Ammon's horn (tissue), 1 donor: ENCODE measurements around the gene NLRC3.
A peak's percentile ranks its signal among the peaks of the same experiment; 100 is the strongest.

Experiments used
- DNase-seq: peaks from one replicate; pipeline ENCODE4 v3.0.0-alpha.2; 2016; ENCODE audit warnings: low spot score

NLRC3 gene

GRCh38 chr16:3546986-3547682, 30.1 kb downstream of the NLRC3 start:
- DNase-seq, result peak; percentile 25

- DNase-seq, result no peak
Measured at GRCh38 chr16:3542601-3543373, 34.4 kb downstream of the NLRC3 start.

DNA sequence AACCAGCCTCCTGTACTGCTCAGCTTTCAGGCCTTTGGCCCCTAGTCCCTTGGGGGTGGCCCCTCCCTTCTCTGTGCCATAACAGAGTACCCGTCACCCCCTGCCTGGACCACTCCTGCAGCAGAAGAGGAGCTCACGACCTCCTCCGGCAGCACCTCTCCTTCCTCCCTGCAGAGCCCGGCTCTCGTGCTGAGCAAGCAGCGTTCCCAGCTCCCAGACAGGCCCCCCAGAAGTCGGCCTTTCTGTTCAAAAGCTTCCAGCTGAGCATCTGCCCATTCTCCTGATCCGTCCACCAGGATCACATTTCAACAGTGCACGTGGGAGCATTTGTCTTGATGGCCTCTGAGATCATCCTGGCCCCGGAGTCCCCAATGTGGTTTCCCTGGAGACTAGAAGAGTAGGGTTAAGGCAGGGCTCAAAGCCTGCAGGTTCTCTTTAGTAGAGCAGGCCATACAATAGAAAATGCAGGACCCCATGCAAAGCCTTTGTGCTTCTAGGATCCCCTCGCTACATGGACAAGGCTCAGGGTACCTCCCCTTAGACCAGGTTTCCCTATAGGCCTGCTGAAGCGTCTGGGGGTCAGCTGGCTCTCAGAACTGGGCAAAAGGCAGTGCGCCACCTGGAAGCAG, 35.6 kb downstream of the NLRC3 start:
- DNase-seq, result no peak

DNA sequence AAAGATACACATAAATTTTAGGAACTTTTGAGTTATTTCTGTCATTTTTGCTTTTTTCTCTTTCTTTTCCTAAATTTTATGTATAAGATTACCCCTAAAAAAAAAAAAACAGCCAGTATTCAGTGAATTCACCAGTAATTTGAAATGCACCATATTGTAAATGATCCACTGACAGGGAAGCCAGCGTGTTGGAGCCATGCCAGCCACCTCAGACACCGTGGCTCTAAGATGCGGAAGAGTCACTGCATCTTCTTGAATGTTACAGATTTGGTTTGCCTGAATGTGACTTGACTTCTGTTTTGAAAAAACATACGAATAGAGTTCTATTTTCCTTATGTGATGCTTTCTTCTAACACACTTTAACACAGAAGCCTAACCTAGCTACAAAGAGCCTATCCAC, 39.0 kb downstream of the NLRC3 start:
- no peak for DNase-seq

DNA sequence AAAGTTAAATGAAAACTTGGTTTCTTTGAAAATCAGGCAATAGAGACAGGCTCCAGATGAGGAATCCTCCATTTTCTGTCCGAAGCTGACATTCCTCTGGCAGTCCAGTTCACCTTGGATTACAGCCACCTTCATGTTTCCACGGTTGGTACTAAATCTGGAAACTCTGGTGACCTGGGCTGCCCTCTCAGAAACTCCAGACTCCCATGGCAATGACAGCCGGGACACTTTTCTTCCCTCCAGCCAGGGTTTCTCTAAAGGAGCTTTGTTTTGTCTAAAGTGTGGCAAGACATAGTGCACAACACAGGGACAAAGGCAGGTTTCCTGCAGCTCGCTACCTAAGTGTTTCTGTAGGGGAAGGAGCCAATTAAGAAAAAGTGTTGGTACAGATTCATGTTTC, 40.4 kb downstream of the NLRC3 start:
- peak; percentile 38 for DNase-seq

DNA sequence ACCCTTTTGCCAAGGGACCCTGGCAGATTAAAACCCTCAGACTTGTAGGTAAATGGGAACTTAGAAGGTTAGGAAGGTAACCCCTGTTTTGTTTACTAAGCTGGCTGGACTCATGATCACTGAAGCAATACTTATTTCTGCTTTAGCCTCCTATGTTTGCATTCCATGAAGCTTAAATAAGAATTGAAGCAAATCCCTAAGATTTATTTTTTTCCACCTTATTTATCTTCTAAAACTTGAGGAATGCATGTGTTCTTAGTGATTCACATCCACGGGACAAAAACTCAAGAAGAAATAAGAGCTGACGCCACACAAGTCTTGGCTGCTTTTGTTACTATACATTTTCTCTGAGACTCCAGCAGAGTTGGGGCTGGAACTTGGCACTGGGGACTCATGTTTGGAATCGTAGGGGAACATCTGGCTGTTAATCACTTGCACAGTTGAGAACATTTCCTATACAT, 40.9 kb downstream of the NLRC3 start:
- DNase-seq, result no peak

GRCh38 chr16:3534126-3534525, 43.1 kb downstream of the NLRC3 start:
- no peak for DNase-seq

GRCh38 chr16:3532741-3533140, 44.5 kb downstream of the NLRC3 start:
- DNase-seq, result no peak

DNA sequence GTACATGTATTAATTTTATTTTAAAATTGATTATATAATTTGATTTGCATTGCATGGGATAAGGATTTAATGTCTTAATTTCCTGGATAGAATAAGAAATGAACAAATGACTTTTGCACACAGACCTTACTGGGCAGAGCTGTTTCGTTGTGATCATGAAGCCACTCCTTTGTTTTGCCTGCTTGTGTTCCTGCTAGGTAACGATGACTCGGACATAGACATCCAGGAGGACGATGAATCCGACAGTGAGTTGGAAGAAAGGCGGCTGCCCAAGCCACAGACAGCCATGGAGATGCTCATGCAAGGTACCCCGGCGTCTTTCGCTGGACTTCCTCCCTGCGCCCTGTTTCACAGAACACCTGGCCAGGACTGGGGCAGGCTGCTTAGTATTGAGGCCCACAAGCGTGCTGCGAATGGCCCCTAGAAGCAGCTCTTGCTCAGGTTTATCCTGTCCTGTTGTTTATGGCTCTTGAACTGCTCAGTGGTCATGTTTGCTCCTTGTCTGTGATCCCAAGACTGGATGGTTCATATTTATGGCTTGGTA, 46.8 kb downstream of the NLRC3 start:
- DNase-seq, result no peak

GRCh38 chr16:3529175-3529574, 48.0 kb downstream of the NLRC3 start:
- no peak for DNase-seq

- DNase-seq, result no peak
Measured at GRCh38 chr16:3528406-3528805, 48.8 kb downstream of the NLRC3 start.

DNA sequence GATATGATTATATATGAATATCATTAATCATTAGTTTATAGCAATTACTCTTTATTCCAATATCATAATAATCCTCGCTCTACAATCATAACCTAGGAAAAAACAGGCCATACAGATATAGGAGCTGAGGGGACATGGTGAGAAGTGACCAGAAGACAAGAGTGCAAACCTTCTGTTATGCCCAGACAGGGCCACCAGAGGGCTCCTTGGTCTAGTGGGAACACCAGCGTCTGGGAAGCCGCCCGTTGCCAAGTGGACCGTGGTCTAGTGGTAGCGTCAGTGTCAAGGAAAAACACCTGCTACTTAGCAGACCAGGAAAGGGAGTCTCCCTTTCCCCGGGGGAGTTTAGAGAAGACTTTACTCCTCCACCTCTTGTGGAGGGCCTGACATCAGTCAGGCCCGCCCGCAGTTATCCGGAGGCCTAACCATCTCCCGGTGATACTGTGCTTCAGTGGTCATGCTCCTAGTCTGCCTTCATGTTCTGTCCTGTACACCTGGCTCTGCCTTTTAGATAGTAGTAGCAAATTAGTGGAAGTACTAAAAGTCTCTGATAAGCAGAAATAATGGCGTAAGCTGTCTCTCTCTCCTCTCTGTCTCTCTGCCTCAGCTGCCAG, 49.9 kb downstream of the NLRC3 start:
- peak; percentile 69 for DNase-seq

- DNase-seq, result no peak
Measured at GRCh38 chr16:3525951-3526350, 51.3 kb downstream of the NLRC3 start.

DNA sequence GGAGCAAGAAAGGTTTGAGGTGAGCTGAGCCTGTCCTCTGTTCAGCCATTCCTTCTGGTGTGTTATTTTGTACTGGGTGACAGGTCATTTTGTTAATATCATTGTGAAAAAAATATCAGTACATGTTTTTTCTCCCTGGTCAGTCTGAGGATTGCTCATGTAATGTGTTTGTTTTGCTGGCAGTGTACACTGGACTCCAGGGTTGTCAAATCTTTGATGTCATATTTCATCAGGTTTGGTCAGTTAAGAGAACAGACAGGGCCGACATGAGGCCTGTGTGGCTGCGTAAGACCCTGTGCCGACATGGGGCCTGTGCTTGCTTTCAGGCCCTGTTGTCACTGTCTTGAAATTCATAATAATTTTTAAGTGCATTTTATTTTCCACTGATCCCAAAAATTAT, 53.9 kb downstream of the NLRC3 start:
- no peak for DNase-seq

DNA sequence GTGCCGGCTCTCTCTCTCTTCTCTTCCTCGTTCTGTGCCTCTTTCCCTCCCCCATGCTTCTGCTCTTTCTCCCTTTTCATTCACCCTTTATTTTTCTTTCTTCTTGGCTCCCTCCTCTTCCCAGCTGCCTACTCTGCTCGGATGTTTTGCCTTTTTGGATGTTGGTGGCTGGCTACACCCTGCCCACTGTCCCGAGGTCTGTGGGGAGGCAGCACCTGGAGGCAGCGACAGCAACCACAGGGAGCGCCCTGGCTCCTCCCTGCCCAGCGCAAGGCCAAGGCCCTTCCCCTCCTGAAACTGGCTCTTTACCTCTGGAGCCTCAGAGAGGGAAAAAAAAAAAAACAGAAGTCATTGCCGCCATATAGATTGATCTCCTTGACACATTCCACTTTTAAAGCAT, 56.4 kb downstream of the NLRC3 start:
- no peak for DNase-seq

DNA sequence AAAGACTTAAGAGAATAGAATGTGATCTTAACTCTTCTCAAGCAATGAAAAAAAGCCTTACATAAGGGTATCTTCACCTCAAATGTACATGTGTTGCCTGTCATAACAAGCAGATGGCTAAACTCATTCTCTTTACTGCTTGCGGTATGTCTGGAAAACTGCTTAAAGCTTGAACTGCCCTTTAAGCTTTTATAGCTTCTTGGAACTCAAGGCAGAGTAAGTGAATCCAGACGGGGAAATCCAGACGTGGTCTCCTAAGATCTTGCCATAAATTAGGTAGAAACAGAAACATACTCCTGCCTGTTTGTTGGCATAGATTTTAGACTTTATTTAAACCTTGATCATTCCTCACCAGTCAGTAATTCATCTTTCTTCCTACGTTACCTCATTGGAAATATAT, 56.8 kb downstream of the NLRC3 start:
- no peak for DNase-seq

- no peak for DNase-seq
Measured at GRCh38 chr16:3519581-3519980, 57.6 kb downstream of the NLRC3 start.

GRCh38 chr16:3518986-3519348, 58.2 kb downstream of the NLRC3 start:
- no peak for DNase-seq

DNA sequence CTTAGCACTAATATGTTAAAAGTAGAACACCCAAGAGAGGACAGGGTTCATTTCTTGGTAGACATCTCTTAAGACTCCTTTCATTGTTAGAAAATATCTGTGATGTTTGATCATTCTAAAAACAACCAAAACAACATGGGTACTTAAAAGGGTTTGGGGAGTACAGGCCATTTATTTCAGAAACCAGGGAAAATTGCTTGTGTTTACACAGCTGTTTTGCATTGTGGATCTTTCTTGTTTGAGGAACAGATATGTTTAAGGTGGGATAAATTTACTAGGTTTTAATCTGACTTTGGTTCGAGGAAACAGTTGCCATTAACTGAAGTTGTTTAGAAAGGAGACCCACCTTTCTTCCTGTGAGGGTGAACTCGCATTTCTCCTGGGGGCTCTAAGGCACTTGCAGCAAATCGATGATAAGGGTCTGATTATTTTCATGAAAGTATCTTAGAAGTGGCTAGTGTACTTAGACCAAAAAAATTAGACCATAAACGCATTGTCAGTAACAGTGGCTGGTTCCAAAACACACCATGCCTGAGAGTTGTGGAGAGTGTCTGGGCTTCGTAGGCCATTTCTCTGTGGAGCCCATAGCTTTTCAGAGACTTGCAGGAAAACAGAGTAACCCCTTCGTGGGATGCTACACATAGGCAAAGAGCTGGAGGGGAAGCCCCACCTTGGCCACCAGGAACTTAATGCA, 58.8 kb downstream of the NLRC3 start:
- no peak for DNase-seq

DNA sequence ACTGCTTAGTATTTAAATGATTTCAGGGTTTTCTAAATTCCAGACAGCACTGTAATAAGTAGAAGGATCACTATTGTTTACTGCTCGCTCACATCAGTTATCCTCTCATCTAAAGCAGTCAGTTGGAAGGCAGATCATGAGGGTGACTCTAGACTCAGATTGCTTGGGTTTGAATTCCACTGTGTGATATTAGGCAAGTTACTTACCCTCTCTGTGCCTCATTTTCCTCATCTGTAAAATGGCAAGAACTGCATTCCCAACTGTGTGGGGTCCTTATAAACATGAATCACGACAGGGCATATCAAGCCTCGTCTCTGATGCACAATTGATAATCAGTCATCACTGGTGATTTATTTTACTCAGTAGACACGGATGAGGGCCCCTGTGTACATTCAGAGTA, 61.3 kb downstream of the NLRC3 start:
- DNase-seq, result no peak

DNA sequence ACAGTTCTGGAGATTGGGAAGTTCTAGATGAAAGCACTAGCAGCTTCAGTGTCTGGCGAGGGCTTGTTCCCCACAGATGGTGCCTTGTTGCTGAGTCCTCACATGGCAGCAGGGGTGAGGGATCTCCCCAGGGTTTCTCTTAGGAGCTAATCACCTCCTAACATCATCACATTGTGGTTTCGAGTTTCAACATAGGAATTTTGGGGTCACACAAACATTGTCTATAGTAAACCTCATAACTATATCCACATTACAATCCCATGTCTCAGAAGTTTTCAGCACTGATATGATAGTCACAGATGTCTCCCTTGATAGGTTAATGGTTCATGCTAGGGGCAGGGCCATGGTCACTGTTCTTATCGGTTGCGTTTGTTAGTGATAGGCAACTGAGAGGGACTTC, 62.6 kb downstream of the NLRC3 start:
- DNase-seq, result no peak
